NOMO-1 treated with DMSO at 0.1 percent for 48 hours (cell line): ENCODE data around the gene LSR.

Experiments used
- DNase-seq: peaks from one replicate; lab custom pipeline; 2025; ENCODE audit not compliant: unreplicated experiment; lab: John Stamatoyannopoulos, UW

LSR gene

GRCh38 chr19:35266520-35267352 lies 17.9 kb downstream of the LSR start:
- no peak for DNase-seq

DNA sequence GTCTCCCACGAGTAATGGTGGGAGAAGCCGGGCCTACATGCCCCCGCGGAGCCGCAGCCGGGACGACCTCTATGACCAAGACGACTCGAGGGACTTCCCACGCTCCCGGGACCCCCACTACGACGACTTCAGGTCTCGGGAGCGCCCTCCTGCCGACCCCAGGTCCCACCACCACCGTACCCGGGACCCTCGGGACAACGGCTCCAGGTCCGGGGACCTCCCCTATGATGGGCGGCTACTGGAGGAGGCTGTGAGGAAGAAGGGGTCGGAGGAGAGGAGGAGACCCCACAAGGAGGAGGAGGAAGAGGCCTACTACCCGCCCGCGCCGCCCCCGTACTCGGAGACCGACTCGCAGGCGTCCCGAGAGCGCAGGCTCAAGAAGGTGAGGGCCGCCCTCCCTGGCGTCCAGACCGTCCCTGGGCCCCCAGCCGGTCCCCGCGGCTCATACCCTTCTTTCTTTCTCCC lies 18.6 kb downstream of the LSR start:
- DNase-seq, result no peak

DNA sequence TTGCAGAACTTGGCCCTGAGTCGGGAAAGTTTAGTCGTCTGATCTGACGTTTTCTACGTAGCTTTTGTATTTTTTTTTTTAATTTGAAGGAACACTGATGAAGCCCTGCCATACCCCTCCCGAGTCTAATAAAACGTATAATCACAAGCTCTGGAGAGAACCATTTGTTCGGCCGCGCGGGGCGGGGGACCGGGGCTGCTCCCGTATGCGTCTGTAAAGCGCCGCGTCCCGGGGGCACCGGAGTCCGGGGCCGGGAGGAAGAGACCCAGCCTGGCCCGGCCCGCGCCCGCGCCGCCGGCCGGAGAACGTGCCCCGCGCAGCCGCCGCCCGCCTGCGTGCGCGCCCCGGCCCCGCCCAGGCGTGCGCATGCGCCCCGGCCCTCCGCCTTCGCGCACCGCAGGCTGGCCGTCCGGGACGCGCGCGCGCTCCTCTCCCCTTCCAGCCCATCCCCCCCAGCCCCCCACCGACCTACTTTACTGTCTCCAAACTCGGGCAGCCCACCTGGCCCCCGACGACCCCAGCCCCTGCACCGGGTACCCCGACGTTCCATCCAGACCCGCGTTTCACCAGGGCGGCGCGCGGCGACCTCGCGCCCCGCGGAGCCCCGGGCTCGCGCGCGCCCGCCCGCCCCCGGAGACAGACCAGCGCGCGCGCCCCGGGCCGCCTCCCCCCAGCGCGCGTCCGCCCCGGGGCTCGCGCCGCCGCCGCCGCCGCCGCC lies 19.2 kb downstream of the LSR start:
- DNase-seq, result peak; percentile 62

GRCh38 chr19:35268536-35269437 lies 20.0 kb downstream of the LSR start, which contains the start of gene USF2:
TSS of gene USF2 (plus strand) at chr19:35268962. CDS start at chr19:35269102, 140 bp downstream.
- DNase-seq, result peak; percentile 64

- DNase-seq, result peak; percentile 79
Measured at GRCh38 chr19:35269438-35270117, 20.8 kb downstream of the LSR start.

GRCh38 chr19:35270381-35270811 lies 21.6 kb downstream of the LSR start:
- DNase-seq, result no peak

DNA sequence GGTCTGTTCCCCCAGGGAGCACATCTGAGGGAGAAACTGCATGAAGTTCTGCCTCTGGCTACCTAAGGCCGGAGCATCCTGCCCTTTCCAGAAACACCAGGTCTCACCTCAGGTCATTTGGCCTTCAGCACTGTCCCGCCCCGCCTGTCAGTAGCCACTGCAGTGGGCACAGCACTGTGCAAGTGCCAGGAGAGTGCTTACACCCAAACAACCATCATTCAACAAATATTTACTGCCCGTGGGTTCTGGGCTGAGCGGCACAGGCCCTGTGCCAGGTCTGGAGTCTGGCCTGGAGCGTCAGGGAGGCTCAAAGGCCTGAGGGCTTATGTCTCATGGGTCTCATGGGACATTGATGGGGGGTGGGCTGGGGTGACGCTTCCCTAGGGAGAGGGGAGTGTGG lies 22.7 kb downstream of the LSR start:
- DNase-seq, result no peak

- peak; percentile 58 for DNase-seq
Measured at GRCh38 chr19:35272122-35272719, 23.4 kb downstream of the LSR start.

- no peak for DNase-seq
Measured at GRCh38 chr19:35272954-35273649, 24.3 kb downstream of the LSR start.

- DNase-seq, result no peak
Measured at GRCh38 chr19:35273686-35274259, 25.0 kb downstream of the LSR start.

DNA sequence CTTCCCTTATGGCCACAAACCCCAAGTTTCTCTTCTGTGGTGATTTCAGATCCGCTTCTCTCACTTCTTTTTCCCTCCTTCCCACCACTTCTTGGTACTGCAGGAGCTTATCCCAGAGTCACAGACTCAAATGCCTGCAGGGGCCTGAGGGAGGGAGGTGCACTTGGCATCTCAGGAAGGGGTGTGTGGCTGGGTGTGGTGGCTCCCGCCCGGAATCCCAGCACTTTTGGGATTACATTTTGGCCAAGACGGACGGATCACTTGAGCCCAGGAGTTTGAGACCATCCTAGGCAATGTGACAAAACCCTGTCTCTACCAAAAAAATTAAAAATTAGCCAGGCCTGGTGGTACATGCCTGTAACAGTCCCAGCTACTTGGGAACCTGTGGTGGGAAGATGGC lies 25.5 kb downstream of the LSR start:
- no peak for DNase-seq

GRCh38 chr19:35276706-35277281 lies 28.0 kb downstream of the LSR start:
- no peak for DNase-seq

DNA sequence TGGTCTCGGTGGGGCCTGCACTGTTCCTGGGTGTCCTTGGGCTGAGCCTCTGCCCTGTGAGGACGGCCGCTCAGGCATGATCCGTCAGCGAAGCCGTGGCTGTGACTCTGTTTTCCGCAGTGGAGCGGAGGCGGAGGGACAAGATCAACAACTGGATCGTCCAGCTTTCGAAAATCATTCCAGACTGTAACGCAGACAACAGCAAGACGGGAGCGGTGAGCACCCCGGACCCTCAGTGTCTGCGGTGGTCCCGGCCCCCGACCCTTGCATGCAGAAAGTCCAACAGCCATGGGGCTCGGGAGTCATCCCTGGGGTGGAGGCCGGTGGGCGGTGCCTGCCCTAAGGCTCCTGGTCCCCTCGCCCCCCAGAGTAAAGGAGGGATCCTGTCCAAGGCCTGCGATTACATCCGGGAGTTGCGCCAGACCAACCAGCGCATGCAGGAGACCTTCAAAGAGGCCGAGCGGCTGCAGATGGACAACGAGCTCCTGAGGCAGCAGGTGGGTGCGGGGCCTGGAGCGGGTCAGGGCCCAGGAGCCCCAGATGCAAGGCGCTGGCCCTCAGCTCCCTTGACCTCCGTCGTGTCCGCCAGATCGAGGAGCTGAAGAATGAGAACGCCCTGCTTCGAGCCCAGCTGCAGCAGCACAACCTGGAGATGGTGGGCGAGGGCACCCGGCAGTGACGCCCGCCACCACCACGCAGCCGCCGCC lies 29.9 kb downstream of the LSR start:
- DNase-seq, result no peak

GRCh38 chr19:35279374-35279773 lies 30.6 kb downstream of the LSR start:
- DNase-seq, result no peak

DNA sequence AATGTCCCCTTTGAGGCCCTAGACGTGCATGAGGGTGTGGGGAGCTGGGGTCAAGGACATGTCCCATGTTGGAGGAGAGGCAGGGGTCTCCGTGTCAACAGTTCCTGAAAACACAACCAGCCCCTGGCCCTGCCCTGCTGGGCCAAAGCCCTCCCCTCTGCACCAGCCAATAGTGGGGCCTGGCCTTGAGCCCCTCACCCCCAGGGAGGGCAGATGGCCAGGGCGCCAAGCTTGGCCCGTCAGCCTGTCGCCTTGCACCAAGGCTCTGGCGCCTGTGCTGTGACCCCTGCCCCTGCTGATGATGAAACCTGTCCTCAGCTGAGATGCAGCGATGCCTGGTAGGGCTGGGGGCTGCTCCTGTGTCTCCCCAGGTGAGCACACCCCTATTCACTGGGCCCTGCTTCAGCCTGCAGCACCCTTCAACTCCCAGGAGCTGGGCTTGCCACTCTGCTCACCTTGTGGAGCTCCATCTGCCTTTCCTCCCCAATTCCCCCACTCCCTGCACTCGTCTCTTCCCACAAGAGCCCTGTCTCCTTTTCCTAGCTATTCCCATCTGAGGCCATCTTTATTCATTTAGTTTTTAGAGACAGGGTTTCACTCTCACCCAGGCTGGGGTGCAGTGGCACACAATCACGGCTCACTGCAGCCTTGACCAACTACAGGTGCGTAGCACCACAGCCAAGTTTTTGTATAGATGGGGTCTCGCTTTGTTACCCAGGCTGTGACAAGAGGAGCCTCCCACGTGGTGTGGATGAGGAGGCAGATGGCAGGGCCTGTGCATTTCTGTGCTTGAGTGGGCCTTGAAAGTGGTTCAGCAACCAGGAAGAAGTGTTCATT lies 31.4 kb downstream of the LSR start:
- DNase-seq, result no peak

- no peak for DNase-seq
Measured at GRCh38 chr19:35281303-35281702, 32.5 kb downstream of the LSR start.
